Measurements from ENCODE around the gene FBXL5. TPM values are rescaled to one million over a fixed set of nuclear protein-coding genes. Genes with fewer than 3 reads are reported as not detected.

The FBXL5 gene
- total and polyA plus RNA-seq, 2 donors from 2014 or later, result 95.3 to 98.4 TPM

DNA sequence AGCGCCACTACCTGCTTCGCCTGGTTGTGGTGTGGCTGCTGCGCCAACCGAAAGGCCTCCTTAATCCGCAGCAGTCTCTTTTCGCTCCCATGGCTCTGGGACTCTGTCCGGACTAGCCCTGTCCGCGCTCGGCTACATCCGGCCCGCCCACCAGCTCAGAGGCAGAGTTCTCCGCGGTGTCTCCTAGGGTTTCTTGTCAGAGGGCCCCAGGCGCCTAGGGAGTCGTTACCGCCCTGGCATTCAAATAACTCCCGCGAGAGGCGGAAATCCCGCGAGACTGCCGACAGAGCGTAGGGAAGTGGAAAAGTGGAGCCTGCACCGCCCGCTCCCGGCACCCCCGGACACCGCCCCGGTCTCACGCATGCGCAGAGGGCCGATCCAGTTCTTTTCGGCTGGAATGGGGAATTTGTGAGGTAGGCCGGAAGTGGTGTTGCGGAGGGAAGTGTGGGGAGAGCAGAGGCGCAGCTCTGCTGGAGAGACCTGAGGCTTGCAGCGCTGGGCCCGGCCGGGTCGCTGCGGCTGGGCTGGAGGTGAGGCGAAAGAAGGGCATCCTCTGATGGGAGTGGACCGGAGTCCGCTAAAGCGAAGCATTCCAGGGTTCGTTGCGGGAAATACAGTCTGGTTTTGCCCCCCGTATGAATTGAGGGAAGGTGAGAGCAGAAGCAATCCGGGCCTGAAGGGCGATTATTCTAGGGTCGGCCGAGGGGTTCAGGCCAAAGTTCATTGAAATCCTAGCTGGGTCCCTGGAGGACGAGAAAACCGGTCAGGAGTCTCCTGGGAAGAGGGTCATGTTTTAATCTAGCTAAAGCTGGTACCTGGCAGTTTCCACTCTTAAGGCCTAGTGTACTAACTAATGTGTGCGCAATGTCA is 26.4 kb upstream of the FBXL5 start, which contains the start of gene FAM200B:
TSS of gene FAM200B (plus strand) at position 456 of the 870 bp plus-strand sequence. CDS start 5,151 bp downstream, outside the sequence.
- Histone ChIP-seq H3K4me3 (ENCODE audit: low read length in 3 of 3) (peak within 1 kb of the TSS; percentile 93 to 96 (median 93)), H3K9ac (ENCODE audit: low read length in 3 of 3) (peak within 1 kb of the TSS; percentile 95 to 98 (median 96)), H3K36me3 (ENCODE audit: control insufficient read depth in 2 of 3, insufficient read depth in 3 of 3, low read length in 3 of 3) (peaks cover 0 to 5% (median 3%) of the 10 kb centered on the region in 3 donors), H3K9me3 (ENCODE audit: control insufficient read depth in 2 of 3, insufficient read depth in 1 of 3, low read length in 3 of 3) (no peaks in the 10 kb centered on the region), H3K27ac (ENCODE audit: low read depth in 2 of 2, low read length in 2 of 2) (peak within 1 kb of the TSS; percentile 97 to 98), H3K4me1 (ENCODE audit: control insufficient read depth in 2 of 3, insufficient read depth in 2 of 3, low read depth in 1 of 3, low read length in 3 of 3) (peaks cover 0 to 10% (median 7%) of the 10 kb centered on the region in 3 donors), H3K27me3 (ENCODE audit: control insufficient read depth, insufficient read depth, low read length) (no peaks in the 10 kb centered on the region)
- TF ChIP-seq, protein P1, sequence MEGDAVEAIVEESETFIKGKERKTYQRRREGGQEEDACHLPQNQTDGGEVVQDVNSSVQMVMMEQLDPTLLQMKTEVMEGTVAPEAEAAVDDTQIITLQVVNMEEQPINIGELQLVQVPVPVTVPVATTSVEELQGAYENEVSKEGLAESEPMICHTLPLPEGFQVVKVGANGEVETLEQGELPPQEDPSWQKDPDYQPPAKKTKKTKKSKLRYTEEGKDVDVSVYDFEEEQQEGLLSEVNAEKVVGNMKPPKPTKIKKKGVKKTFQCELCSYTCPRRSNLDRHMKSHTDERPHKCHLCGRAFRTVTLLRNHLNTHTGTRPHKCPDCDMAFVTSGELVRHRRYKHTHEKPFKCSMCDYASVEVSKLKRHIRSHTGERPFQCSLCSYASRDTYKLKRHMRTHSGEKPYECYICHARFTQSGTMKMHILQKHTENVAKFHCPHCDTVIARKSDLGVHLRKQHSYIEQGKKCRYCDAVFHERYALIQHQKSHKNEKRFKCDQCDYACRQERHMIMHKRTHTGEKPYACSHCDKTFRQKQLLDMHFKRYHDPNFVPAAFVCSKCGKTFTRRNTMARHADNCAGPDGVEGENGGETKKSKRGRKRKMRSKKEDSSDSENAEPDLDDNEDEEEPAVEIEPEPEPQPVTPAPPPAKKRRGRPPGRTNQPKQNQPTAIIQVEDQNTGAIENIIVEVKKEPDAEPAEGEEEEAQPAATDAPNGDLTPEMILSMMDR (IDR thresholded peaks at IDR 0.05; ENCODE audit: borderline replicate concordance, extremely low read depth, insufficient read depth), result no peak
- peak; percentile 99 to 100 (median 100) for DNase-seq
- FAIRE-seq, result no peak
- intact Hi-C loops (cut with DNase I), result no loop called here

DNA sequence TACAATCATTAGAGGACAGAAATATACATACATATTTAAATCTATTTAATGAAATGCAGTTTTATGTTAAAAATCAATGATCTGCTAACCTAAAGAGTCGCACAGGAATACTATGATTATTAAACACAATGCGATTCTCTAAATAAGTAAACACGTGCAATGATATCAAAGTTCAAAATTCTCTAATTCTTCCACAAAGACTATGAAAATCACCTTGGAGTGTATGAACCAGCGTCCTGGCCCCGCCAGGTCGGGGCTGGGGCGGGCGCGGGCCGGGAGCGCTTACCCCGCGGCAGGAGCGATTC is 25.9 kb upstream of the FBXL5 start:
- Histone ChIP-seq H3K27ac (ENCODE audit: low read depth in 2 of 2, low read length in 2 of 2) (peak overlapping the region in 1 of 2 donors; percentile 21), H3K27me3 (ENCODE audit: control insufficient read depth, insufficient read depth, low read length) (no peaks in the 10 kb centered on the region), H3K4me3 (ENCODE audit: low read length in 3 of 3) (peak overlapping the region; percentile 62 to 96 (median 93)), H3K9ac (ENCODE audit: low read length in 3 of 3) (peak overlapping the region in 2 of 3 donors; percentile 36 to 71), H3K4me1 (ENCODE audit: control insufficient read depth in 2 of 3, insufficient read depth in 2 of 3, low read depth in 1 of 3, low read length in 3 of 3) (peaks cover 0 to 10% (median 7%) of the 10 kb centered on the region in 3 donors), H3K36me3 (ENCODE audit: control insufficient read depth in 2 of 3, insufficient read depth in 3 of 3, low read length in 3 of 3) (peaks cover 0 to 3% (median 0%) of the 10 kb centered on the region in 3 donors), H3K9me3 (ENCODE audit: control insufficient read depth in 2 of 3, insufficient read depth in 1 of 3, low read length in 3 of 3) (no peaks in the 10 kb centered on the region)
- TF ChIP-seq, protein P1 (IDR thresholded peaks at IDR 0.05; ENCODE audit: borderline replicate concordance, extremely low read depth, insufficient read depth), result no peak
- DNase-seq, result no peak
- intact Hi-C loops (cut with DNase I), result no loop called here
- FAIRE-seq, result no peak

DNA sequence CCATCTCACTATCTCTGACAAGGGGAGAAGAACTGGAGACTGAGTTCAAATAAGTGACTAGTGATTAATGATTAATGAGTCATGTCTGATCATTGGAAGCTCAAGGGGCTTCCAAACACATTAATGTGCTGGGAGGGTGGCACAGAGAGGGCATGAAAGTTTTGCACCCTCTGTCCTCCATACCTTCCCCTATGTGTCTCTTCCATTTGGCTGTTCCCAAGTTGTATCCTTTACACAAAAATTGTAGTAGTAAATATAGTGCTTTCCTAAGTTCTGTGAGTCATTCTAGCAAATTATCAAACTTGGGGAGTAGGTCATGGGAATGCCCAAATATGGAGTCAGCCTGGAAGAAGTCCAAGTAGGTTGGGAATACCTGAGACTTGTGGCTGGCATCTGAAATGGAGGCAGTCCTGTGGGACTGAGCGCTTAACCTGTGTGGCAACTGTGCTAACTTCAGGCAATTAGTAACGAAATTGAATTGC is 22.4 kb upstream of the FBXL5 start:
- TF ChIP-seq, protein P1 (IDR thresholded peaks at IDR 0.05; ENCODE audit: borderline replicate concordance, extremely low read depth, insufficient read depth), result no peak
- FAIRE-seq (peak; percentile 65), DNase-seq (peak in 3 of 5 donors; percentile 14 to 80 (median 57))
- H3K27ac ChIP-seq (ENCODE audit: low read depth in 2 of 2, low read length in 2 of 2), result peak overlapping the region; percentile 30 to 60
- H3K4me3 ChIP-seq (ENCODE audit: low read length in 3 of 3), result peak overlapping the region in 1 of 3 donors; percentile 26
- no peaks in the 10 kb centered on the region for H3K36me3 ChIP-seq (ENCODE audit: control insufficient read depth in 2 of 3, insufficient read depth in 3 of 3, low read length in 3 of 3)
- H3K4me1 ChIP-seq (ENCODE audit: control insufficient read depth in 2 of 3, insufficient read depth in 2 of 3, low read depth in 1 of 3, low read length in 3 of 3), result peaks cover 0 to 4% (median 0%) of the 10 kb centered on the region in 3 donors
- H3K9me3 ChIP-seq (ENCODE audit: control insufficient read depth in 2 of 3, insufficient read depth in 1 of 3, low read length in 3 of 3), result no peaks in the 10 kb centered on the region
- no peaks in the 10 kb centered on the region for H3K27me3 ChIP-seq (ENCODE audit: control insufficient read depth, insufficient read depth, low read length)
- intact Hi-C loops (cut with DNase I), result no loop called here
- H3K9ac ChIP-seq (ENCODE audit: low read length in 3 of 3), result no peak overlapping the region
